Vagina (tissue), 2 donors: Measurements from ENCODE around the gene CLRN2.

ENCODE experiments used
- POLR2A ChIP-seq, 2 donors: fragments of 450-650 bp; IDR thresholded peaks; one replicate each; pipeline ENCODE4 v1.6.1; 2017; ENCODE audit warnings: antibody characterized with exemption in 2 of 2, mild to moderate bottlenecking in 2 of 2, moderate library complexity in 2 of 2
- POLR2AphosphoS5 ChIP-seq, 2 donors: sonication (generic); formaldehyde crosslinking; IDR thresholded peaks; one replicate each; pipeline ENCODE4 v1.9.0; 2017; ENCODE audit warnings: antibody characterized with exemption in 2 of 2, mild to moderate bottlenecking in 2 of 2, low read depth in 1 of 2; ENCODE audit not compliant: insufficient read depth in 1 of 2
- TF ChIP-seq, protein P1 (sequence below), 3 experiments: fragments of 450-650 bp in 2 of 3; fragments of 200-600 bp in 1 of 3; sonication (generic) in 1 of 3; IDR thresholded peaks; one replicate each; pipeline ENCODE4 v1.5.1; 2017 to 2019; ENCODE audit warnings: antibody characterized with exemption in 3 of 3, mild to moderate bottlenecking in 2 of 3, moderate library complexity in 2 of 3

DNA sequence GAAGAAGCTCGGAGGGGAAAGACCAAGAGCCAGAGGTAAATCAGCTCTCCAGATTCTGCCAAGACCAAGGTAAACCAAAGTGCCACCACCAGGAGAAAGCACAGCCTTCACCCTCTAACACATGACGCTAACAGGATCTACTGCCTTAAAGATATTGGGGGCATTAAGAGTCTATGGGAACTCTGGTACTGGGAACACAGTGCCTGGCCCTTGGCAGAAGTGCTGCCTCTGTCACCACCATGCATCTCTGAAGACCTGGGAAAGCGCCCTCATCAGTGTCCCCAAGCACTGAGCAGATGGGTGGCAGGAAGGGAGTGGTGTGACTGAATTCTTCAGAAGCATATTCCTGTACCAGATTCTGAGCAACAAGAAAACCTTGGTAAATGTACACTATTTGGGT, 4.4 kb upstream of the CLRN2 start:
- no peak for TF ChIP-seq POLR2A (IDR thresholded peaks at IDR 0.05)
- no peak for TF ChIP-seq POLR2AphosphoS5 (IDR thresholded peaks at IDR 0.05; ENCODE audit: insufficient read depth in 1 of 2, low read depth in 1 of 2)
- TF ChIP-seq, protein P1, sequence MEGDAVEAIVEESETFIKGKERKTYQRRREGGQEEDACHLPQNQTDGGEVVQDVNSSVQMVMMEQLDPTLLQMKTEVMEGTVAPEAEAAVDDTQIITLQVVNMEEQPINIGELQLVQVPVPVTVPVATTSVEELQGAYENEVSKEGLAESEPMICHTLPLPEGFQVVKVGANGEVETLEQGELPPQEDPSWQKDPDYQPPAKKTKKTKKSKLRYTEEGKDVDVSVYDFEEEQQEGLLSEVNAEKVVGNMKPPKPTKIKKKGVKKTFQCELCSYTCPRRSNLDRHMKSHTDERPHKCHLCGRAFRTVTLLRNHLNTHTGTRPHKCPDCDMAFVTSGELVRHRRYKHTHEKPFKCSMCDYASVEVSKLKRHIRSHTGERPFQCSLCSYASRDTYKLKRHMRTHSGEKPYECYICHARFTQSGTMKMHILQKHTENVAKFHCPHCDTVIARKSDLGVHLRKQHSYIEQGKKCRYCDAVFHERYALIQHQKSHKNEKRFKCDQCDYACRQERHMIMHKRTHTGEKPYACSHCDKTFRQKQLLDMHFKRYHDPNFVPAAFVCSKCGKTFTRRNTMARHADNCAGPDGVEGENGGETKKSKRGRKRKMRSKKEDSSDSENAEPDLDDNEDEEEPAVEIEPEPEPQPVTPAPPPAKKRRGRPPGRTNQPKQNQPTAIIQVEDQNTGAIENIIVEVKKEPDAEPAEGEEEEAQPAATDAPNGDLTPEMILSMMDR (IDR thresholded peaks at IDR 0.05), result no peak
